Suprapubic skin (tissue), 2 donors: ENCODE results near the gene FAM32A.

Experiments used
- EP300 ChIP-seq: sonication (generic); formaldehyde crosslinking; IDR thresholded peaks from one replicate; pipeline ENCODE4 v1.6.1; 2017; ENCODE audit warnings: antibody characterized with exemption
- POLR2A ChIP-seq, 2 donors: fragments of 450-650 bp; IDR thresholded peaks; one replicate each; pipeline ENCODE4 v1.6.1; 2017; ENCODE audit warnings: antibody characterized with exemption in 2 of 2, mild to moderate bottlenecking in 2 of 2, moderate library complexity in 2 of 2

DNA sequence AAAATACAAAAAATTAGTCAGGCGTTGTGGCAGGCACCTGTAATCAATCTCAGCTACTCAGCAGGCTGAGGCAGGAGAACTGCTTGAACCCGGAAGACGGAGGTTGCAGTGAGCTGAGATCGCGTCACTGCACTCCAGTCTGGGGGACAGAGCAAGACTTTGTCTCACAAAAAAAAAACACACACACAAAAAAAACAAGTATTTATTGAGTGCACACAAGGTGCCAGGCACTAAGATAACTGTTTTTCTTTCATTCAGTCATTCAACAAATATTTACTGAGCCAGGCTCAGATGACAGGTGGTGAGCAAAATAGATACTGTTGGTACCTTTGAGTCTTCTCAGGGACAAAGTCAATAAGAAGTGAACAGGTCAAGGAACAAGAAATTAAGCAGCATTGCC lies 18.2 kb upstream of the FAM32A start:
- TF ChIP-seq POLR2A (IDR thresholded peaks at IDR 0.05) (no peak), EP300 (no peak)
